PC-9 (cell line): ENCODE measurements around the gene SND1. TPM values are rescaled to one million over a fixed set of nuclear protein-coding genes. Genes with fewer than 3 reads are reported as not detected.

Experiments used
- BruUV-seq: library from RNA; stranded (reverse); fragments of 400-500 nt; replicated peaks from 2 replicates; lab custom pipeline; 2021; lab: Mats Ljungman, UMichigan
- CTCF ChIA-PET: fragments of 300-600 bp; sonication (Branson Sonifier 250); formaldehyde crosslinking; loops from one replicate; lab custom pipeline; 2022; ENCODE audit warnings: antibody characterized with exemption; lab: Charles Lee
- POLR2A ChIA-PET: fragments of 300-600 bp; sonication (Branson Sonifier 250); formaldehyde crosslinking; loops from one replicate; lab custom pipeline; 2022; ENCODE audit warnings: antibody characterized with exemption; ENCODE audit not compliant: unreplicated experiment; lab: Charles Lee
- DNase-seq, 2 experiments: peaks; one replicate each; pipeline versions ENCODE4 v3.0.0 to v3.0.0-alpha.2; 2015 to 2022; ENCODE audit warnings: mixed read lengths in 1 of 2
- H2AFZ ChIP-seq: fragments of 200-600 bp; sonication (generic); 2 replicates; pipeline ENCODE4 v1.8.1; 2017; ENCODE audit warnings: antibody characterized with exemption
- H3F3A ChIP-seq: fragments of 200-600 bp; sonication (generic); 2 replicates; pipeline ENCODE4 v1.8.1; 2017; ENCODE audit warnings: antibody characterized with exemption, mild to moderate bottlenecking, low read depth; ENCODE audit not compliant: insufficient read depth
- H3K27ac ChIP-seq: fragments of 200-600 bp; sonication (generic); 2 replicates; pipeline ENCODE4 v1.6.1; 2016; ENCODE audit warnings: mixed run types
- H3K27me3 ChIP-seq: fragments of 200-600 bp; sonication (generic); 2 replicates; pipeline ENCODE4 v1.6.1; 2016; ENCODE audit warnings: low read depth, mixed run types; ENCODE audit not compliant: insufficient read depth
- H3K36me3 ChIP-seq: fragments of 200-600 bp; sonication (generic); 2 replicates; pipeline ENCODE4 v1.6.1; 2016; ENCODE audit warnings: low read depth, mixed run types
- H3K4me1 ChIP-seq: fragments of 200-600 bp; sonication (generic); replicated peaks from 2 replicates; pipeline ENCODE4 v1.6.1; 2016; ENCODE audit warnings: mixed run types; ENCODE audit not compliant: insufficient read depth
- H3K4me2 ChIP-seq: fragments of 200-600 bp; sonication (generic); 2 replicates; pipeline ENCODE4 v1.6.1; 2017; ENCODE audit warnings: mixed run types
- H3K4me3 ChIP-seq: fragments of 200-600 bp; sonication (generic); 2 replicates; pipeline ENCODE4 v1.6.1; 2016; ENCODE audit warnings: mixed run types
- H3K79me2 ChIP-seq: fragments of 200-600 bp; sonication (generic); 2 replicates; pipeline ENCODE4 v1.6.1; 2017; ENCODE audit warnings: low read depth, mixed run types
- H3K9me2 ChIP-seq: fragments of 200-600 bp; sonication (generic); 2 replicates; pipeline ENCODE4 v1.8.1; 2017; ENCODE audit warnings: mild to moderate bottlenecking; ENCODE audit not compliant: insufficient read depth
- H3K9me3 ChIP-seq: fragments of 200-600 bp; sonication (generic); 2 replicates; pipeline ENCODE4 v1.8.1; 2016; ENCODE audit warnings: low read depth; ENCODE audit not compliant: insufficient read depth
- H4K20me1 ChIP-seq: fragments of 200-600 bp; sonication (generic); 2 replicates; pipeline ENCODE4 v1.8.1; 2017; ENCODE audit not compliant: insufficient read depth
- CTCF ChIP-seq: fragments of 200-600 bp; sonication (generic); conservative IDR thresholded peaks from 2 replicates; pipeline ENCODE4 v1.6.1; 2017; ENCODE audit warnings: mixed run types, antibody characterized with exemption, mild to moderate bottlenecking, moderate library complexity
- EZH2 ChIP-seq: fragments of 200-600 bp; sonication (generic); IDR thresholded peaks from 2 replicates; pipeline ENCODE4 v1.8.0; 2017; ENCODE audit warnings: antibody characterized with exemption, low read depth
- intact Hi-C: fragments of 100-400 bp; cut with micrococcal nuclease; formaldehyde crosslinking; loops from one replicate; pipeline ENCODE4 v1.10.0; 2022; ENCODE audit not compliant: unreplicated experiment
- total RNA-seq: library from RNA; stranded (reverse); gene quantifications from 2 replicates; pipeline ENCODE4 v1.2.3, GENCODE V29; 2021

The SND1 gene
- total RNA-seq, 1 experiment from 2014 or later: 273 TPM

- Histone ChIP-seq H2AFZ (no peak overlapping the region), H3K9me3 (no peaks in the 10 kb centered on the region), H3K4me2 (no peak overlapping the region), H4K20me1 (peaks cover 72% of the 10 kb centered on the region), H3K4me1 (no peaks in the 10 kb centered on the region), H3K79me2 (peaks cover 61% of the 10 kb centered on the region), H3F3A (no peaks in the 10 kb centered on the region; the same call in 1 of the 2 replicates), H3K27me3 (no peaks in the 10 kb centered on the region), H3K36me3 (peaks cover 9% of the 10 kb centered on the region; the same call in 1 of the 2 replicates), H3K9me2 (no peaks in the 10 kb centered on the region), H3K4me3 (no peak overlapping the region), H3K27ac (no peak overlapping the region)
- ChIA-PET CTCF (no interaction called here), POLR2A (no interaction called here)
- intact Hi-C loops: no loop called here
- TF ChIP-seq EZH2 (no peak), CTCF (no peak)
- no TSS peak for BruUV-seq
- no peak for DNase-seq
Observed at GRCh38 chr7:127810113-127810512, 158.1 kb downstream of the SND1 start.

- no peak for DNase-seq
- Histone ChIP-seq H3K9me3 (no peaks in the 10 kb centered on the region), H3K4me1 (no peaks in the 10 kb centered on the region), H3K4me3 (no peak overlapping the region), H3F3A (no peaks in the 10 kb centered on the region; the same call in 1 of the 2 replicates), H3K36me3 (peaks cover 9% of the 10 kb centered on the region; the same call in 1 of the 2 replicates), H3K27me3 (no peaks in the 10 kb centered on the region), H3K4me2 (no peak overlapping the region), H2AFZ (no peak overlapping the region), H4K20me1 (peaks cover 67% of the 10 kb centered on the region), H3K9me2 (no peaks in the 10 kb centered on the region), H3K27ac (no peak overlapping the region), H3K79me2 (peaks cover 65% of the 10 kb centered on the region)
- ChIA-PET POLR2A (no interaction called here), CTCF (no interaction called here)
- no TSS peak for BruUV-seq
- intact Hi-C loops: no loop called here
- TF ChIP-seq EZH2: no peak
- no peak for TF ChIP-seq CTCF
Observed at GRCh38 chr7:127810696-127811660, 159.0 kb downstream of the SND1 start.

GRCh38 chr7:127812540-127812939 lies 160.5 kb downstream of the SND1 start:
- no peak overlapping the region for H3K4me3 ChIP-seq
- H3K27ac ChIP-seq: no peak overlapping the region
- H3K79me2 ChIP-seq: peaks cover 69% of the 10 kb centered on the region
- no peak overlapping the region for H2AFZ ChIP-seq
- H4K20me1 ChIP-seq: peaks cover 57% of the 10 kb centered on the region
- POLR2A ChIA-PET: no interaction called here
- no peak overlapping the region for H3K4me2 ChIP-seq
- H3K27me3 ChIP-seq: no peaks in the 10 kb centered on the region
- CTCF ChIA-PET: interaction anchor here (0.5 kb wide), 1 partner anchor 146 kb away, joined by 4 read pairs; no protein-coding TSS in a partner anchor
- TF ChIP-seq CTCF (no peak), EZH2 (no peak)
- H3F3A ChIP-seq: no peaks in the 10 kb centered on the region; the same call in 1 of the 2 replicates
- no TSS peak for BruUV-seq
- H3K9me3 ChIP-seq: no peaks in the 10 kb centered on the region
- H3K9me2 ChIP-seq: no peaks in the 10 kb centered on the region
- H3K36me3 ChIP-seq: peaks cover 9% of the 10 kb centered on the region; the same call in 1 of the 2 replicates
- no peaks in the 10 kb centered on the region for H3K4me1 ChIP-seq
- intact Hi-C loops: no loop called here
- no peak for DNase-seq
